ENCODE results near the gene ALDH1L2. TPM values are rescaled to one million over a fixed set of nuclear protein-coding genes. Genes with fewer than 3 reads are reported as not detected.

ALDH1L2 gene
- 4.1 TPM for polyA plus RNA-seq (2013, experiment 1 of 2)
- polyA plus RNA-seq (2013, experiment 2 of 2), result 4.5 TPM

DNA sequence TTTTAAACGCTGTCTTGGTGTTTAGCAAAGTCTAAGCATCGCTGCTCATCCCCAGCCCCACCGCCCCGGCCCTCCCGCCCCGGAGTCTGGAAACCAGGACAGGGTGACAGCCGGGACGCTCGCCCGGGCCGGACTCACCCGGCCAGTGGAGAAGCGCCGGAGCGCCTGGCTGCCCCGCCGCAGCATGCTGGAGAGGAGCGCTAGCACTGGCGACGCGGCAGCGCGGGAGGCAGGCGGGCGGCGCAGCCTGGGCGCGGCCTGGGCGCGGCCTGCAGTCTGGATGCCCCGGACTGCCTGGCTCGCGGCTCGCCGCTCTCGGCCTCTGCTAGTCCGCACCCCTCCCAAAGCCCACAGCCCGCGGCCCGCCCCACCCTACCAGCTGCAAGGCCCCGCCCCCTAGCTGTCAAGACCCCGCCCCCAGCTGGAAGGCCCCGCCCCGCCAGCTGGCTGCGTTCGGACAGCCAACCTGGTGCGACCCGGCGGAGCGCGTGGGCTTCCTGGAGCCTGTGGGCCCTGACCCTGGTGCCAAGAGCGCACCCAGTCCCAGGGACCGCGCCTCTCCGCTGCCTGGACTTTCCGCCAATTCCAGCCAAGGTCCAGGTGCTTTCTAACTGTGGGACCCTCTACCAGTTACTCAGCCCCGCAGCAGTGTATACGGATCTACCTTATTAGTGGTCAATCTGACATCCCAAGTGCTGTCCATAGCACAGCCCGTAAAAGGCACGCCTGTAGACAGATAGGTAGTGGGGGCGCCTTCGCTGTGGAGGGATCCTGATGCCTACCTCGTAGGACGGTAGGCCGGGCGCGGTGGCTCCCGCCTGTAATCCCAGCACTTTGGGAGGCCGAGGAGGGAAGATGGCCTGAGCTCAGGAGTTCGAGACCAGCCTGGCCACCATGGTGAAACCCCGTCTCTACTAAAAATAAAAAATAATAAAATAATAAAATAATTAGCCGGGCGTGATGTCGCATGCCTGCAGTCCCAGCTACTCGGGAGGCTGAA is at the start of gene ALDH1L2:
Gene ALDH1L2, minus strand, starts transcription at position 208 of the 1,000 bp plus-strand sequence. Its CDS starts 22 bp downstream, at position 186.
- Histone ChIP-seq H3K9me3 (ENCODE audit: control insufficient read depth, low read length) (no peaks in the 10 kb centered on the region), H3K4me1 (ENCODE audit: control insufficient read depth, insufficient read depth, low read length, poor library complexity, severe bottlenecking) (no peaks in the 10 kb centered on the region), H3K27ac (ENCODE audit: low read depth, low read length, severe bottlenecking) (no peak within 1 kb of the TSS), H3K4me3 (ENCODE audit: extremely low read depth, insufficient read depth, low read length, poor library complexity, severe bottlenecking) (peak within 1 kb of the TSS; percentile 45), H3K36me3 (ENCODE audit: control insufficient read depth, insufficient read depth, low read length) (no peaks in the 10 kb centered on the region)
- 31 to 35% methylated on average over 54 to 56 of the region's 75 CpGs for WGBS, 2 experiments (ENCODE audit: insufficient coverage in 2 of 2)

DNA sequence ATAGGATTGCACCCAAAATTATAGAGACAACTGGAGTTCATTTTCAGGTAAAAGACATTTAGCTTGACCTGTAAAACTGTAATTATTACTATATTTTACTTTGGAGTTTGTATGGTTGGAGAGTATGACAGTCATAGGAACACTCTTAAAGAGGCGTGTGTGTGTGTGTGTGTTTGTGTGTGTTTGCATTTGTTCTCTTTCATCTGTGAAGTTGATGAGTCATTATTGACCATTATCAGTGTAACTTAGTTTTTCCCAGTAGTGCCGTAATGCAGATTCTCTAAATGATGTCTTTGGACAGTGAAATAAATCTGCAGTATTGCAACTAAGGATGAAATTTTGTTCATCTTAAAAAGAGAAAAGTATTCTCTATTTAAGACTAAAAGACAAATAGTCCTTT is 36.3 kb upstream of the ALDH1L2 start:
- Histone ChIP-seq H3K9me3 (ENCODE audit: control insufficient read depth, low read length) (no peaks in the 10 kb centered on the region), H3K4me3 (ENCODE audit: extremely low read depth, insufficient read depth, low read length, poor library complexity, severe bottlenecking) (no peak overlapping the region), H3K36me3 (ENCODE audit: control insufficient read depth, insufficient read depth, low read length) (peaks cover 79% of the 10 kb centered on the region), H3K27ac (ENCODE audit: low read depth, low read length, severe bottlenecking) (no peak overlapping the region), H3K4me1 (ENCODE audit: control insufficient read depth, insufficient read depth, low read length, poor library complexity, severe bottlenecking) (no peaks in the 10 kb centered on the region)
- WGBS, 2 experiments (ENCODE audit: insufficient coverage in 2 of 2), result 73% methylated on average over 2 of the region's 2 CpGs; no CpG with 5 or more reads in 1 of the 2 experiments

DNA sequence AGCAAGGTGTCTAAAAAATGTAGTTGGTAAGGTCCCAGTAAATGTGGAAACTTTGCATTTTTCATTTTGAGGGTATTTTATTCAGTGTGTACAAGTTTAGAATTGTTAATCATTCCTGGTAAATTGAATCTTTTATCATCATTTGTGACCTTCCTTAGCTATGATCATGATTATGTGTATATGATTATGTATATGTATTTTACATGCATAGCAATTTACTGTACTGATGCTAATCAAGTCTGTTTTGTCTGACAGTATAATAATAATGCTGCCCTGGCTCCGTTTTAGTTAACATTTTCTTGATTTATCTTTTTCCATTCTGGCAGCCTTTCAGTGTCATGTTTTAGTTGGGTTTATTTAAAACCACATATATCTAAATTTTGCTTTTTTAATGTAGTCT is 32.7 kb upstream of the ALDH1L2 start:
- H3K4me3 ChIP-seq (ENCODE audit: extremely low read depth, insufficient read depth, low read length, poor library complexity, severe bottlenecking), result no peak overlapping the region
- no peaks in the 10 kb centered on the region for H3K4me1 ChIP-seq (ENCODE audit: control insufficient read depth, insufficient read depth, low read length, poor library complexity, severe bottlenecking)
- WGBS, 2 experiments (ENCODE audit: insufficient coverage in 2 of 2), result no CpG with 5 or more reads among the region's 1 CpG
- H3K9me3 ChIP-seq (ENCODE audit: control insufficient read depth, low read length), result no peaks in the 10 kb centered on the region
- peaks cover 66% of the 10 kb centered on the region for H3K36me3 ChIP-seq (ENCODE audit: control insufficient read depth, insufficient read depth, low read length)
- no peak overlapping the region for H3K27ac ChIP-seq (ENCODE audit: low read depth, low read length, severe bottlenecking)

DNA sequence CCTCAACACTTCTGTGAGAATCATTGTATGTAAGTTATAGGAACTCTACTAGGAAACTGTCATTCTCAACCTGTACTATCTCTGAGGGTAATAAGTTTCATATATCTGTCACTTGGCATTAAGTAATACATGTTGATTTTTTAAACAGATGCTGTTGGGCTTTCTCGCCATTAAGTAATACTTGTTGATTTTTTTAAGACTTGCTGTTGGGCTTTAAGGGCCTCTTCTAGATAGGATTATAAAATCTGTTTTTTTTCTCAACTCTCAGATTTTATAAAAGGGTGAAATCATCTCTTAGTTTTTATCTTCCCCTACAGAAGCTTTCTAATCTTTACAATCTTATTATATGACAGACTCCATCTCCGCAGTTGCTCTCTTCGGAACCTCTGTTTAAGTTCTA is 28.8 kb upstream of the ALDH1L2 start:
- no CpG with 5 or more reads among the region's 3 CpGs for WGBS, 2 experiments (ENCODE audit: insufficient coverage in 2 of 2)
- Histone ChIP-seq H3K4me3 (ENCODE audit: extremely low read depth, insufficient read depth, low read length, poor library complexity, severe bottlenecking) (no peak overlapping the region), H3K36me3 (ENCODE audit: control insufficient read depth, insufficient read depth, low read length) (peaks cover 42% of the 10 kb centered on the region), H3K4me1 (ENCODE audit: control insufficient read depth, insufficient read depth, low read length, poor library complexity, severe bottlenecking) (no peaks in the 10 kb centered on the region), H3K9me3 (ENCODE audit: control insufficient read depth, low read length) (no peaks in the 10 kb centered on the region), H3K27ac (ENCODE audit: low read depth, low read length, severe bottlenecking) (no peak overlapping the region)

DNA sequence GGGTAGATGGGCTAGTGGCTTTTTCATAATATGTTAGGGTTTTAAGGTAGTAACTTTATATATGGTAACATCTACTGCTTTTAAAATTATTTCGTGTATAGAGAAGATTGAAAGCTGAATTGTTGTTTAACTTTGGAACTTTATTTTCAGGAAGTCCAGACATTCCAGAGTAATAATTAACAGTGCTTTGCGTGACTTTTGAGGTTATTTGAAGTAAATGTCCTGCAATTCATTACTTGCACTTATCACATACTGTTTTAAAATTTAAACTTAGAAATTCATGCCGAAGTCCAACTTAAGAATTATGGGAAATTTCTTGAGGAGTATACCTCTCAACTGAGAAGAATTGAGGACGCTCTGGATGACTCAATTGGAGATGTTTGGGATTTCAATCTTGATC is 26.6 kb upstream of the ALDH1L2 start:
- Histone ChIP-seq H3K27ac (ENCODE audit: low read depth, low read length, severe bottlenecking) (no peak overlapping the region), H3K4me1 (ENCODE audit: control insufficient read depth, insufficient read depth, low read length, poor library complexity, severe bottlenecking) (no peaks in the 10 kb centered on the region), H3K36me3 (ENCODE audit: control insufficient read depth, insufficient read depth, low read length) (peaks cover 22% of the 10 kb centered on the region), H3K9me3 (ENCODE audit: control insufficient read depth, low read length) (no peaks in the 10 kb centered on the region), H3K4me3 (ENCODE audit: extremely low read depth, insufficient read depth, low read length, poor library complexity, severe bottlenecking) (no peak overlapping the region)
- WGBS, 2 experiments (ENCODE audit: insufficient coverage in 2 of 2), result no CpG with 5 or more reads among the region's 4 CpGs

DNA sequence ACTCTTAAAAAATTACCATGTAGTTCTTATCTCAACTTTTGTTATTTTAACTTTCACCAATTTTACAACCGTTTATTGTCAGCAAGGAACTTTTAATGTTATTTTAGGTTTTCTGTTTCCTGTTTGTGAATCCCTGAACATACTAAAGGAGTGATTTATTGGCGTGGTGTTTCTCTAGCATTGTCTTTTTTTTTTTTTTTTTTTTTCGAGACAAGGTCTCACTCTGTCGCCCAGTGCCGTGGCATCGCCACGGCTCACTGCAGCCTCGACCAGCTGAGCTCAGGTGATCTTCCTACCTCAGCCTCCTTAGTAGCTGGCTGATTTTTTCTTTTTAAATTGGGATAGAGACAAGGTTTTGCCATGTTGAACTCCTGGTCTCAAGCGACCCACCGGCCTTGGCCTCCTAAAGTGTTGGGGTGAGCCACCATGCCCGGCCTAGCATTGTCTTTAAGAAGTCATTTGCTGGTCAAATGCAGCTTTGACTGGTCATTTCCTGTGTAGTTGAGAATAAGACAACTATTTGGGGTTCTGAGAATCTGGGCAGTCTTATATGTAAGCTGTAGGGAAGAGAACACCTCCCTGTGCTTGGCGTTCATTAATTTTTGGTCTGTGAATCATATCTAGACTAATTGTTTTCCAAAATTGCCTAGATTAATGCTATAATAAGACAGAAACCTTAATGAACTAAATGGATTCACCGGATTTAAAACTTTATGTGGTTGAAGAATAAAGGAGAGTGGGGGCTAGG is 25.4 kb upstream of the ALDH1L2 start:
- peaks cover 18% of the 10 kb centered on the region for H3K36me3 ChIP-seq (ENCODE audit: control insufficient read depth, insufficient read depth, low read length)
- peak overlapping the region; percentile 79 for H3K27ac ChIP-seq (ENCODE audit: low read depth, low read length, severe bottlenecking)
- H3K9me3 ChIP-seq (ENCODE audit: control insufficient read depth, low read length), result no peaks in the 10 kb centered on the region
- H3K4me3 ChIP-seq (ENCODE audit: extremely low read depth, insufficient read depth, low read length, poor library complexity, severe bottlenecking), result peak overlapping the region; percentile 78
- H3K4me1 ChIP-seq (ENCODE audit: control insufficient read depth, insufficient read depth, low read length, poor library complexity, severe bottlenecking), result no peaks in the 10 kb centered on the region
- WGBS, 2 experiments (ENCODE audit: insufficient coverage in 2 of 2), result 16 to 48% methylated on average over 3 to 4 of the region's 13 CpGs

DNA sequence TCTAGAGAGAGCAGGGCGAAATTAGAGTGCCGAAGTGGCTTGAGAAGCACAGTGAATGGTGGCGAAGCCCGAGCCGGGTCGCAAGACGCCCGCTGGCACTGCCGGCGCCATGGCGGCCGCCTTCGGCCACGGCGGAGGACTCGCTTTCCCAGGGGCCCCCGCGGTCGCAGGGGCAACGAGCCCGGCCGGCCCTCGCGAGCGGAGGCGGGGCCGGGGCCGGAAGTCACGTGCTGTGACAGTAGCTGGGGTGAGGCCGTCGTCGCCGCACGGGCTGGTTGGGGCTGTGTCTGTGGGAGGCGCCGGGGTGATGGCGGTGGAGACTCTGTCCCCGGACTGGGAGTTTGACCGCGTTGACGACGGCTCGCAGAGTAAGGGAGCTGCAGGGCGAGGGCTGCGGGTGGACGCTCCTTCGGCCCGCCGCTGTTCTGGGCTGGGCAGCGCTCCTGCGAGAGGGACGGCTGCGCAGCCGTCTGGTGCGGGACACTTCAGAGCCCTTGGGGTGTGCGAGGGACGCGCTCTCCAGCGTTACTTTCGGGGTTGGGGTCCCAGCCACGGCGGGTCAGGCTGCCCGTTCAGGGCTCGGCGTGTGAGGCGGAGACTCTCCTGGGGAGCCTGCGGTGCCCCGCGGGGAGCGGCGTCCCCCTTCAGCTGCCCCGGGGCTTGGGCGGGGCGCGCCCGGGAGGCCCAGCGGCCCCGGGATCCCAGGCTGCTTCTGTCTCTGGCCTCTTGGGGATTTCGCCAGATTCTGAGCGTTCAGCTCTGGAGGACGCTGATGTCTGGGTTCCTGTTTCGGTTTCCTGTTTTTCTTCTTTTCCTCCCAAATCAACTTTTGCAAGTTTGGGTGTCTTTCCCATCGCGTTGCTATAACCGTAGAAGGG is 23.5 kb upstream of the ALDH1L2 start, which contains the start of gene WASHC4:
Gene WASHC4, plus strand, starts transcription at position 238 of the 878 bp plus-strand sequence. Its CDS starts 70 bp downstream, at position 308.
- H3K4me3 ChIP-seq (ENCODE audit: extremely low read depth, insufficient read depth, low read length, poor library complexity, severe bottlenecking), result peak within 1 kb of the TSS; percentile 78
- no peaks in the 10 kb centered on the region for H3K4me1 ChIP-seq (ENCODE audit: control insufficient read depth, insufficient read depth, low read length, poor library complexity, severe bottlenecking)
- peak within 1 kb of the TSS; percentile 90 for H3K27ac ChIP-seq (ENCODE audit: low read depth, low read length, severe bottlenecking)
- WGBS, 2 experiments (ENCODE audit: insufficient coverage in 2 of 2), result 0 to 1% methylated on average over 62 to 71 of the region's 85 CpGs
- no peaks in the 10 kb centered on the region for H3K9me3 ChIP-seq (ENCODE audit: control insufficient read depth, low read length)
- H3K36me3 ChIP-seq (ENCODE audit: control insufficient read depth, insufficient read depth, low read length), result peaks cover 13% of the 10 kb centered on the region

DNA sequence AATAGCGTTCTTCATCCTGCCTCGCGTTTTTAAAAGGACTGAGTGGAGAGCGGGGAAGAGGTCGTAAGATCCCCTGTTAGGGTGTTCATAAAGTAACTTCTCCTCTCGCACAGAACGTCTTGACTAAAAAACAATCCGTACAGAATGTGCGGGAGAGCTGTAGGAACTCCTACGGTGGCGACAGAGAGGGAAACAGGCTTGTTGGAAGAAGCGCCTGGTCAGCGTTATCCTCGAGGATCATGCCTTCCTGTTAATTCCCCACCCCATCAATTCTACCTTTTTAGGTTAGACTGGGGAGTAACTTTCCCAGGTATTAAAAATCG is 22.9 kb upstream of the ALDH1L2 start:
- Histone ChIP-seq H3K27ac (ENCODE audit: low read depth, low read length, severe bottlenecking) (peak overlapping the region; percentile 90), H3K4me1 (ENCODE audit: control insufficient read depth, insufficient read depth, low read length, poor library complexity, severe bottlenecking) (no peaks in the 10 kb centered on the region), H3K9me3 (ENCODE audit: control insufficient read depth, low read length) (no peaks in the 10 kb centered on the region), H3K4me3 (ENCODE audit: extremely low read depth, insufficient read depth, low read length, poor library complexity, severe bottlenecking) (peak overlapping the region; percentile 78), H3K36me3 (ENCODE audit: control insufficient read depth, insufficient read depth, low read length) (peaks cover 7% of the 10 kb centered on the region)
- WGBS, 2 experiments (ENCODE audit: insufficient coverage in 2 of 2), result 0% methylated on average over 4 of the region's 15 CpGs; no CpG with 5 or more reads in 1 of the 2 experiments

DNA sequence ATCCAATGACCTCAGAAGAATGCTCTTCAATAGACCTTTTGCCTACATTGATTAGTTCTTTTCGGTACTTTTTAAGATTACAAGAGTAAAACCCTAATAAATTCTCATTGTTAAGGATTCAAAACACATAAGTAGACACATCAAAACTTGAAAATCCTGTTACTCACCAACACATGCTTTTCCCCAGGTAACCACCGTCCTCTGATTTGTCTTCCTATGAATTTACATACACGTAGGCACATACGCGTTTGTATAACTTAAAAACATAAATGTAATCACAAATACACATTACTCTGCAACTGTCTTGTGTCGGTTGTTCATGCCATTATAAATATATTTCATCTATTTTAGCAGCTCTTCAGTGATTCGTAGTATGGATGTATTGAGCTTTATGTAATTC is 22.4 kb upstream of the ALDH1L2 start:
- 71 to 91% methylated on average over 4 to 5 of the region's 7 CpGs for WGBS, 2 experiments (ENCODE audit: insufficient coverage in 2 of 2)
- Histone ChIP-seq H3K36me3 (ENCODE audit: control insufficient read depth, insufficient read depth, low read length) (peaks cover 2% of the 10 kb centered on the region), H3K4me1 (ENCODE audit: control insufficient read depth, insufficient read depth, low read length, poor library complexity, severe bottlenecking) (no peaks in the 10 kb centered on the region), H3K9me3 (ENCODE audit: control insufficient read depth, low read length) (no peaks in the 10 kb centered on the region), H3K27ac (ENCODE audit: low read depth, low read length, severe bottlenecking) (no peak overlapping the region), H3K4me3 (ENCODE audit: extremely low read depth, insufficient read depth, low read length, poor library complexity, severe bottlenecking) (peak overlapping the region; percentile 78)

DNA sequence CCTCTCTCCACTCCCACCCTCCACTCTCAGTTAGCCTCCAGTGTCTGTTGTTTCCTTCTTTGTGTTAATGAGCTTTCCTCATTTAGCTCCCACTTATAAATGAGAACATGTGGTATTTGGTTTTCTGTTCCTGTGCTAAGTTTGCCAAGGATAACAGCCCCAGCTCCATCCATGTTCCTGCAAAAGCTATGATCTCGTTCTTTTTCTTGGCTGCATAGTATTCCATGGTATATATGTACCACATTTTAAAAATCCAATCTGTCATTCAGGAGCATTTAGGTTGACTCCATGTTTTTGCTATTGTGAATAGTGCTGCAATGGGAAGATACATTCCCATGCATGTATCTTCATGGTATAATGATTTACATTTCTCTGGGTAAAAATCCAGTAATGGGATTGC is 20.5 kb upstream of the ALDH1L2 start:
- Histone ChIP-seq H3K27ac (ENCODE audit: low read depth, low read length, severe bottlenecking) (no peak overlapping the region), H3K9me3 (ENCODE audit: control insufficient read depth, low read length) (no peaks in the 10 kb centered on the region), H3K36me3 (ENCODE audit: control insufficient read depth, insufficient read depth, low read length) (no peaks in the 10 kb centered on the region), H3K4me3 (ENCODE audit: extremely low read depth, insufficient read depth, low read length, poor library complexity, severe bottlenecking) (no peak overlapping the region), H3K4me1 (ENCODE audit: control insufficient read depth, insufficient read depth, low read length, poor library complexity, severe bottlenecking) (no peaks in the 10 kb centered on the region)
- WGBS, 2 experiments (ENCODE audit: insufficient coverage in 2 of 2), result no CpG with 5 or more reads among the region's 1 CpG
